Aorta (tissue), 5 donors: ENCODE results near the gene RAD51D. TPM values are rescaled to one million over a fixed set of nuclear protein-coding genes. Genes with fewer than 3 reads are reported as not detected.
"Not testable (repeated sequence)": the region's sequence is repeated elsewhere in the genome, so short reads cannot be mapped to it uniquely, and the experiment has no call there.

Source experiments
- ATAC-seq: fragments of 200-7000 bp; cut with Tn5 transposase; one replicate; pipeline ENCODE4 v1.9.1; 2022; ENCODE audit warnings: moderate library complexity; ENCODE audit not compliant: low FRiP score
- DNase-seq, 2 donors: peaks; one replicate each; pipeline ENCODE4 v3.0.0-alpha.2; 2020
- H3K27ac ChIP-seq, 2 donors: one replicate each; pipeline ENCODE4 v1.5.1; 2013; ENCODE audit warnings: low read length in 2 of 2, mild to moderate bottlenecking in 2 of 2, moderate library complexity in 2 of 2, control low read depth in 1 of 2, inconsistent platforms in 1 of 2, low read depth in 1 of 2
- H3K27me3 ChIP-seq, 2 donors: one replicate each; pipeline ENCODE4 v1.6.1; 2013; ENCODE audit warnings: control low read depth in 1 of 2, low read length in 1 of 2, mild to moderate bottlenecking in 1 of 2, moderate library complexity in 1 of 2; ENCODE audit not compliant: insufficient read depth in 2 of 2, control insufficient read depth in 1 of 2
- H3K36me3 ChIP-seq, 2 donors: one replicate each; pipeline ENCODE4 v1.6.1; 2013; ENCODE audit warnings: control low read depth in 1 of 2, low read length in 1 of 2, mild to moderate bottlenecking in 1 of 2; ENCODE audit not compliant: insufficient read depth in 2 of 2, control insufficient read depth in 1 of 2
- H3K4me1 ChIP-seq, 2 donors: one replicate each; pipeline ENCODE4 v1.6.1; 2013; ENCODE audit warnings: low read length in 2 of 2, control low read depth in 1 of 2, mild to moderate bottlenecking in 1 of 2, moderate library complexity in 1 of 2; ENCODE audit not compliant: insufficient read depth in 2 of 2, control insufficient read depth in 1 of 2
- H3K4me3 ChIP-seq, 2 donors: one replicate each; pipeline ENCODE4 v1.5.1; 2013; ENCODE audit warnings: low read length in 2 of 2, control low read depth in 1 of 2, mild to moderate bottlenecking in 1 of 2
- H3K9me3 ChIP-seq: one replicate; pipeline ENCODE4 v1.6.1; 2013; ENCODE audit warnings: mild to moderate bottlenecking, low read length; ENCODE audit not compliant: control insufficient read depth
- WGBS, 2 donors: extraction: QIAGEN DNeasy Blood & Tissue Kit; methylation state at CpG; one replicate each; pipeline ENCODE4 v1.1.7; 2013; 5-methylcytosine and 5-hydroxymethylcytosine counted together
- intact Hi-C, 2 donors: fragments of 100-400 bp; cut with DNase I; formaldehyde crosslinking; loops; one replicate each; pipeline versions ENCODE4 v1.14.2 to v1.15.0; 2022
- polyA plus RNA-seq, 2 donors: library from polyadenylated mRNA; stranded (reverse); fragments of 200-250 nt; gene quantifications; one replicate each; pipeline ENCODE4 v1.2.3, GENCODE V29; 2013
- total RNA-seq, 2 donors: library from RNA; stranded (reverse); fragmentation: NEBNext Ultra II Directional; extraction: Animal tissue kit (Norgen Biotek cat#: 25700); gene quantifications; one replicate each; pipeline ENCODE4 v1.2.1, GENCODE V29; 2021
- donor health status: healthy with polysubstance abuse.
- donor health status: Bipolar disorder and iron deficiency.
- donor health status: DM: no; HTN: no; CAD: no.
- donor health status: DM: no; HTN: no; CAD: no.
- donor health status: DM: yes; HTN: yes; CAD: no.

RAD51D gene
- total and polyA plus RNA-seq, 4 donors = 3.6 to 17.3 (median 12.5) TPM

GRCh38 chr17:35046740-35047283 lies 72.8 kb downstream of the RAD51D start:
- Histone ChIP-seq H3K9me3 (no peaks in the 10 kb centered on the region), H3K27ac (no peak overlapping the region), H3K4me1 (no peaks in the 10 kb centered on the region), H3K4me3 (no peak overlapping the region), H3K36me3 (no peaks in the 10 kb centered on the region), H3K27me3 (no peaks in the 10 kb centered on the region)
- DNase-seq (no peak), ATAC-seq (no peak)
- 46 to 53% methylated on average over 5 of the region's 5 CpGs for WGBS, 2 donors
- intact Hi-C loops = no loop called here

GRCh38 chr17:35046245-35046644 lies 73.4 kb downstream of the RAD51D start:
- H3K4me3 ChIP-seq = no peak overlapping the region
- H3K27ac ChIP-seq = no peak overlapping the region
- DNase-seq = no peak
- no peaks in the 10 kb centered on the region for H3K9me3 ChIP-seq
- no peaks in the 10 kb centered on the region for H3K4me1 ChIP-seq
- H3K27me3 ChIP-seq = no peaks in the 10 kb centered on the region
- ATAC-seq = no peak
- H3K36me3 ChIP-seq = no peaks in the 10 kb centered on the region
- intact Hi-C loops = no loop called here
- 74 to 75% methylated on average over 4 of the region's 4 CpGs for WGBS, 2 donors

GRCh38 chr17:35045458-35045979 lies 74.1 kb downstream of the RAD51D start:
- H3K4me1 ChIP-seq, H3K27me3 ChIP-seq, H3K27ac ChIP-seq, H3K9me3 ChIP-seq, DNase-seq, intact Hi-C loops, H3K4me3 ChIP-seq, ATAC-seq, H3K36me3 ChIP-seq: not testable (repeated sequence)
- 95% methylated on average over 13 of the region's 13 CpGs for WGBS, 2 donors

GRCh38 chr17:35044181-35044580 lies 75.5 kb downstream of the RAD51D start:
- H3K27me3 ChIP-seq = no peaks in the 10 kb centered on the region
- intact Hi-C loops = no loop called here
- no peak overlapping the region for H3K4me3 ChIP-seq
- 96% methylated on average over 8 of the region's 8 CpGs for WGBS, 2 donors
- H3K4me1 ChIP-seq = no peaks in the 10 kb centered on the region
- no peak for DNase-seq
- H3K27ac ChIP-seq = no peak overlapping the region
- no peaks in the 10 kb centered on the region for H3K36me3 ChIP-seq
- no peaks in the 10 kb centered on the region for H3K9me3 ChIP-seq
- ATAC-seq = no peak

Other genes starting within 250 kb of the RAD51D start
- 1 to 10 TPM; 1.9 to 2.4 TPM for gene CCT6B, start 158.4 kb downstream of the RAD51D start, total RNA-seq
- 1 to 10 TPM in 1 of 2 donors, under 1 TPM in 1; 0.63 to 2.6 TPM for gene CCT6B, start 158.4 kb downstream of the RAD51D start, polyA plus RNA-seq
- gene ZNF830, start 158.3 kb downstream of the RAD51D start, total RNA-seq = 10 to 100 TPM; 12.9 to 14.5 TPM
- gene ZNF830, start 158.3 kb downstream of the RAD51D start, polyA plus RNA-seq = 10 to 100 TPM in 1 of 2 donors, 1 to 10 TPM in 1; 8.9 to 16.8 TPM
- 10 to 100 TPM; 26.7 to 33.0 TPM for gene LIG3, start 139.3 kb downstream of the RAD51D start, total RNA-seq
- gene LIG3, start 139.3 kb downstream of the RAD51D start, polyA plus RNA-seq = 10 to 100 TPM in 1 of 2 donors, 1 to 10 TPM in 1; 6.7 to 10.3 TPM
- 10 to 100 TPM; 25.0 to 25.1 TPM for gene RFFL, start 56.2 kb downstream of the RAD51D start, total RNA-seq
- gene RFFL, start 56.2 kb downstream of the RAD51D start, polyA plus RNA-seq = 10 to 100 TPM; 11.4 to 19.4 TPM
- gene FNDC8, start 1.8 kb upstream of the RAD51D start, total RNA-seq = not detected
- not detected for gene FNDC8, start 1.8 kb upstream of the RAD51D start, polyA plus RNA-seq
- gene NLE1, start 22.4 kb upstream of the RAD51D start, total RNA-seq = 10 to 100 TPM in 1 of 2 donors, 1 to 10 TPM in 1; 6.1 to 10.4 TPM
- gene NLE1, start 22.4 kb upstream of the RAD51D start, polyA plus RNA-seq = 1 to 10 TPM; 4.5 to 5.6 TPM
- not detected for gene UNC45B, start 28.0 kb upstream of the RAD51D start, total RNA-seq
- gene UNC45B, start 28.0 kb upstream of the RAD51D start, polyA plus RNA-seq = under 1 TPM in 1 of 2 donors, not detected in 1; 0.50 TPM
- not detected for gene SLC35G3, start 74.5 kb upstream of the RAD51D start, total RNA-seq
- gene SLC35G3, start 74.5 kb upstream of the RAD51D start, polyA plus RNA-seq = not detected
- gene SLFN5, start 123.2 kb upstream of the RAD51D start, total RNA-seq = 10 to 100 TPM; 40.4 to 66.3 TPM
- 1 to 10 TPM; 3.3 to 4.6 TPM for gene SLFN5, start 123.2 kb upstream of the RAD51D start, polyA plus RNA-seq